HCT116 (cell line): ENCODE measurements around the gene CARS1. TPM values are rescaled to one million over a fixed set of nuclear protein-coding genes. Genes with fewer than 3 reads are reported as not detected.

Experiments used
- ATAC-seq: fragments of 200-7000 bp; cut with Tn5 transposase; 2 replicates; pipeline ENCODE4 v1.9.1; 2020; ENCODE audit warnings: mild to moderate bottlenecking, moderate library complexity
- BruUV-seq: library from RNA; stranded (reverse); fragments of 400-500 nt; replicated peaks from 2 replicates; lab custom pipeline; 2021; lab: Mats Ljungman, UMichigan
- CTCF ChIA-PET: fragments of 300-600 bp; sonication (Branson Sonifier 250); formaldehyde crosslinking; loops from one replicate; lab custom pipeline; 2021; ENCODE audit warnings: antibody characterized with exemption; lab: Charles Lee
- POLR2A ChIA-PET: fragments of 300-600, 350-600 bp; sonication (Branson Sonifier 250); formaldehyde crosslinking; loops from one replicate; lab custom pipeline; 2021; ENCODE audit warnings: antibody characterized with exemption; lab: Charles Lee
- RAD21 ChIA-PET, 2 experiments: fragments of 300-600 bp; sonication (Branson Sonifier 250); formaldehyde crosslinking; loops; one replicate each; lab custom pipeline; 2023; ENCODE audit warnings: low total read pairs in 2 of 2; ENCODE audit not compliant: uncharacterized antibody in 2 of 2, unreplicated experiment in 2 of 2, low non-redundant PET in 1 of 2; lab: Charles Lee
- DNase-seq: peaks from one replicate; pipeline ENCODE4 v3.0.0-alpha.2; 2010; ENCODE audit warnings: low read depth, low spot score
- H2AFZ ChIP-seq: fragments of 200-600 bp; shearing (Covaris generic), sonication (generic); 2 replicates; pipeline ENCODE4 v1.6.1; 2017; ENCODE audit warnings: low read depth, mixed run types, mixed read lengths, antibody characterized with exemption, low read length; ENCODE audit not compliant: poor library complexity, severe bottlenecking
- H3K27ac ChIP-seq: 2 replicates; pipeline ENCODE4 v1.5.1; 2012; ENCODE audit warnings: low read depth, low read length
- H3K27me3 ChIP-seq: fragments of 200-600 bp; sonication (generic); 2 replicates; pipeline ENCODE4 v1.6.1; 2016; ENCODE audit warnings: mixed run types, low read length, mixed read lengths; ENCODE audit not compliant: insufficient read depth
- H3K36me3 ChIP-seq, 2 experiments: fragments of 200-500 bp in 1 of 2; fragments of 200-600 bp in 1 of 2; sonication (Bioruptor generic) in 1 of 2; sonication (generic) in 1 of 2; 2 replicates each; pipeline versions ENCODE4 v1.5.1 to v1.6.1; 2014 to 2016; ENCODE audit warnings: low read length in 2 of 2, inconsistent platforms in 1 of 2, mixed read lengths in 1 of 2, mixed run types in 1 of 2; ENCODE audit not compliant: insufficient read depth in 2 of 2, control insufficient read depth in 1 of 2
- H3K4me1 ChIP-seq, 2 experiments: fragments of 200-600 bp in 1 of 2; sonication (generic) in 1 of 2; 2 replicates each; pipeline versions ENCODE4 v1.5.1 to v1.6.1; 2012 to 2017; ENCODE audit warnings: low read length in 2 of 2, inconsistent platforms in 1 of 2, mild to moderate bottlenecking in 1 of 2, mixed read lengths in 1 of 2, mixed run types in 1 of 2, moderate library complexity in 1 of 2; ENCODE audit not compliant: insufficient read depth in 2 of 2, control insufficient read depth in 1 of 2
- H3K4me2 ChIP-seq: fragments of 200-600 bp; sonication (generic); 2 replicates; pipeline ENCODE4 v1.6.1; 2017; ENCODE audit warnings: mixed run types, low read length, mixed read lengths
- H3K4me3 ChIP-seq, 2 experiments: fragments of 200-600 bp in 1 of 2; sonication (generic) in 1 of 2; replicated peaks in 1 of 2; 2 replicates each; pipeline ENCODE4 v1.5.1; 2011 to 2016; ENCODE audit warnings: low read length in 2 of 2, control low read depth in 1 of 2, low read depth in 1 of 2, mild to moderate bottlenecking in 1 of 2, mixed read lengths in 1 of 2, mixed run types in 1 of 2
- H3K79me2 ChIP-seq: fragments of 200-600 bp; sonication (generic); 2 replicates; pipeline ENCODE4 v1.6.1; 2017; ENCODE audit warnings: mild to moderate bottlenecking, mixed run types, low read length, moderate library complexity, mixed read lengths; ENCODE audit not compliant: insufficient read depth
- H3K9ac ChIP-seq: fragments of 200-600 bp; sonication (generic); 2 replicates; pipeline ENCODE4 v1.6.1; 2016; ENCODE audit warnings: low read length, mixed read lengths
- H3K9me2 ChIP-seq: fragments of 200-600 bp; sonication (generic), shearing (Covaris generic); 2 replicates; pipeline ENCODE4 v1.6.1; 2017; ENCODE audit warnings: mixed run types, mild to moderate bottlenecking, moderate library complexity; ENCODE audit not compliant: insufficient read depth
- H3K9me3 ChIP-seq, 2 experiments: fragments of 200-500 bp in 1 of 2; fragments of 200-600 bp in 1 of 2; sonication (Bioruptor generic) in 1 of 2; sonication (generic) in 1 of 2; 2 replicates each; pipeline ENCODE4 v1.6.1; 2014 to 2017; ENCODE audit warnings: low read length in 2 of 2, mixed read lengths in 2 of 2, inconsistent platforms in 1 of 2, low read depth in 1 of 2, mild to moderate bottlenecking in 1 of 2, mixed run types in 1 of 2, moderate library complexity in 1 of 2; ENCODE audit not compliant: control insufficient read depth in 1 of 2, insufficient read depth in 1 of 2
- H4K20me1 ChIP-seq: fragments of 200-600 bp; sonication (generic), shearing (Covaris generic); 2 replicates; pipeline ENCODE4 v1.6.1; 2017; ENCODE audit warnings: mixed run types, mild to moderate bottlenecking, moderate library complexity; ENCODE audit not compliant: insufficient read depth
- ATF3 ChIP-seq: IDR thresholded peaks from 2 replicates; pipeline ENCODE4 v1.6.1; 2012
- CEBPB ChIP-seq: IDR thresholded peaks from 2 replicates; pipeline ENCODE4 v1.6.1; 2012; ENCODE audit warnings: low read depth
- CTCF ChIP-seq, 3 experiments: fragments of 200-600 bp in 1 of 3; sonication (generic) in 1 of 3; IDR thresholded peaks in 2 of 3; conservative IDR thresholded peaks in 1 of 3; 2 replicates each; pipeline ENCODE4 v1.5.1; 2012 to 2017; ENCODE audit warnings: low read depth in 2 of 3, low read length in 2 of 3, antibody characterized with exemption in 1 of 3, borderline replicate concordance in 1 of 3, control low read depth in 1 of 3, mild to moderate bottlenecking in 1 of 3, mixed read lengths in 1 of 3, mixed run types in 1 of 3, moderate library complexity in 1 of 3; ENCODE audit not compliant: insufficient read depth in 1 of 3
- EGR1 ChIP-seq: IDR thresholded peaks from 2 replicates; pipeline ENCODE4 v1.6.1; 2012; ENCODE audit warnings: low read depth
- EZH2 ChIP-seq: fragments of 200-600 bp; sonication (generic); IDR thresholded peaks from 2 replicates; pipeline ENCODE4 v1.6.1; 2017; ENCODE audit warnings: antibody characterized with exemption, mixed run types
- FOSL1 ChIP-seq: IDR thresholded peaks from 2 replicates; pipeline ENCODE4 v1.6.1; 2012; ENCODE audit warnings: low read depth
- MAX ChIP-seq: IDR thresholded peaks from 2 replicates; pipeline ENCODE4 v1.6.1; 2012
- POLR2A ChIP-seq: IDR thresholded peaks from 2 replicates; pipeline ENCODE4 v1.7.0; 2011; ENCODE audit warnings: borderline replicate concordance; ENCODE audit not compliant: insufficient read depth, insufficient read length; ENCODE audit errors: extremely low read depth
- POLR2AphosphoS5 ChIP-seq: IDR thresholded peaks from 2 replicates; pipeline ENCODE4 v1.6.1; 2011; ENCODE audit warnings: mild to moderate bottlenecking, low read depth, low read length, moderate library complexity
- RAD21 ChIP-seq: IDR thresholded peaks from 2 replicates; pipeline ENCODE4 v1.6.1; 2012; ENCODE audit warnings: low read depth, mild to moderate bottlenecking
- SIN3A ChIP-seq: IDR thresholded peaks from 2 replicates; pipeline ENCODE4 v1.6.1; 2012; ENCODE audit warnings: low read depth
- YY1 ChIP-seq: IDR thresholded peaks from 2 replicates; pipeline ENCODE4 v1.6.1; 2011; ENCODE audit warnings: low read length, low read depth, moderate library complexity, mild to moderate bottlenecking; ENCODE audit not compliant: insufficient replicate concordance; ENCODE audit errors: extremely low read depth
- ZBTB33 ChIP-seq: IDR thresholded peaks from 2 replicates; pipeline ENCODE4 v1.6.1; 2011; ENCODE audit warnings: mild to moderate bottlenecking, low read length, moderate library complexity; ENCODE audit not compliant: insufficient replicate concordance; ENCODE audit errors: extremely low read depth
- ZFX ChIP-seq: fragments of 450-650 bp; IDR thresholded peaks from 2 replicates; pipeline ENCODE4 v1.6.1; 2017
- intact Hi-C: fragments of 100-400 bp; cut with micrococcal nuclease; formaldehyde crosslinking; loops from 2 replicates; pipeline ENCODE4 v1.10.0; 2022
- total RNA-seq: library from RNA; stranded (reverse); gene quantifications from one replicate; pipeline ENCODE4 v1.2.1, GENCODE V29; 2021; ENCODE audit not compliant: unreplicated experiment

CARS1 gene
- total RNA-seq, 1 experiment from 2014 or later = 124 TPM

- peaks cover 5% of the 10 kb centered on the region; the same call in 1 of the 2 replicates for H3K79me2 ChIP-seq
- no peak overlapping the region for H3K4me3 ChIP-seq
- RAD21 ChIA-PET = interaction anchor here in 1 of 2 experiments (2.0 kb wide), 1 partner anchor 55 kb away, joined by 14 read pairs; no protein-coding TSS in a partner anchor
- no peaks in the 10 kb centered on the region for H3K9me3 ChIP-seq
- no peak for DNase-seq
- no peak overlapping the region for H2AFZ ChIP-seq
- H3K27me3 ChIP-seq = no peaks in the 10 kb centered on the region
- no peaks in the 10 kb centered on the region; the same call in 1 of the 2 replicates for H4K20me1 ChIP-seq
- H3K4me1 ChIP-seq = no peaks in the 10 kb centered on the region; a peak in 1 of 4 replicates
- no TSS peak for BruUV-seq
- no peak overlapping the region for H3K27ac ChIP-seq
- intact Hi-C loops = loop anchor here (2.0 kb wide), 1 partner anchor 180 kb away; no protein-coding TSS in a partner anchor
- TF ChIP-seq MAX = no peak
- no peak for TF ChIP-seq SIN3A
- no peak for TF ChIP-seq ZFX
- no peak for TF ChIP-seq ZBTB33
- TF ChIP-seq POLR2A = no peak
- H3K9me2 ChIP-seq = no peaks in the 10 kb centered on the region
- POLR2A ChIA-PET = no interaction called here
- ATAC-seq = no peak
- H3K36me3 ChIP-seq = peaks cover 49 to 50% of the 10 kb centered on the region in 2 experiments; a peak in 3 of 4 replicates
- CTCF ChIA-PET = interaction anchor here (1.0 kb wide), 1 partner anchor 180 kb away, joined by 3 read pairs; no protein-coding TSS in a partner anchor
- H3K4me2 ChIP-seq = no peak overlapping the region
- no peak overlapping the region for H3K9ac ChIP-seq
Measured at GRCh38 chr11:3036419-3036818, 20.8 kb downstream of the CARS1 start.

- H2AFZ ChIP-seq = no peak overlapping the region
- no peak overlapping the region for H3K9ac ChIP-seq
- H3K4me1 ChIP-seq = no peaks in the 10 kb centered on the region; a peak in 1 of 4 replicates
- no peaks in the 10 kb centered on the region; the same call in 1 of the 2 replicates for H4K20me1 ChIP-seq
- ATAC-seq = no peak
- no peak overlapping the region for H3K4me3 ChIP-seq
- BruUV-seq = no TSS peak
- DNase-seq = no peak
- H3K27ac ChIP-seq = no peak overlapping the region
- no peak overlapping the region for H3K4me2 ChIP-seq
- H3K27me3 ChIP-seq = no peaks in the 10 kb centered on the region
- CTCF ChIA-PET = interaction anchor here (1.0 kb wide), 1 partner anchor 182 kb away, joined by 3 read pairs; no protein-coding TSS in a partner anchor
- H3K9me3 ChIP-seq = no peaks in the 10 kb centered on the region
- H3K36me3 ChIP-seq = peaks cover 38 to 43% of the 10 kb centered on the region in 2 experiments; a peak in 3 of 4 replicates
- TF ChIP-seq RAD21 (no peak), EZH2 (no peak), SIN3A (no peak), CTCF (IDR thresholded peaks at IDR 0.05 in 2 of 3, conservative IDR thresholded peaks at IDR 0.05 in 1 of 3; ENCODE audit: borderline replicate concordance in 1 of 3, insufficient read depth in 1 of 3, low read depth in 2 of 3, low read length in 2 of 3) (no peak), EGR1 (no peak), POLR2AphosphoS5 (no peak), ZFX (no peak), POLR2A (no peak), ATF3 (no peak), CEBPB (no peak), FOSL1 (no peak), YY1 (no peak)
- TF ChIP-seq, all 23 proteins: peak for 0
- H3K79me2 ChIP-seq = no peaks in the 10 kb centered on the region; the same call in 1 of the 2 replicates
- H3K9me2 ChIP-seq = no peaks in the 10 kb centered on the region
- intact Hi-C loops = no loop called here
- ChIA-PET POLR2A (no interaction called here), RAD21 (no interaction called here)
Measured at GRCh38 chr11:3035333-3035732, 21.9 kb downstream of the CARS1 start.
